Measurements from ENCODE around the gene TEX22.
A peak's percentile ranks its signal among the peaks of the same experiment; 100 is the strongest.

TEX22 gene

DNA sequence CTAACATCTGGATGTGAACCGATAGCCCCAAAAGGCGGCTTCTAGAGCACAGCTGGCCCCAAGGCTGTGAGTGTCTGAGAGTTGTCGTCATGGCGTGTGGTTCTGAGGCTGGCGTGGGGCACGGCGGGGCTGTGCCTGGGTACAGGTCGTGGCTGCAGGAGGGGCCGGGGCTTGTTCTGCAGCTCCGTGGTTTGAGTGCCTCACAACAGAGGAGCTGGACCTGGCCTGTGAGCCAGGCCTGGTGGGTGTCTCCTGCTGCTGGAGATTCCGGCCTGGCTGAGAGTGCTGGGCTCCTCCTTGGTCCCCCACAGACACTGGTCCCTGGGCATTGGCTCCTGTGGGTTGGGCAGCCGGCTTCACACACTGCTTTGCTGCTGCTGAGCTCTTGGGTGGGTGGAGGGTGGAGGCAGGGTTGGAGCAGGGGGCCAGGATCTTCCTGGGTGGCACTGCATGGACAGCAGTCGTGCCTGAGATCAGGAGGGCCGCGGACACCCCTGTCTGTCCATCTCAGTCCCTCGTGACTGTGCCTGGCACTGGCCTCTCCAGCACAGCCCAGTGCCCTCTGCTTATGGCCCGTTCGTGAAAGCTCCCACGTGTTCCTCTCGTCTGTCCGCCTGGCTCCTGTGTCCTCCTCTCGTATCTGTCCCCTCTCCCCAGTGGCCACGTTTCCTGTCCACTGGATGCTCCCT, 31.8 kb upstream of the TEX22 start:
- DNase-seq (ENCODE audit: extremely low read depth in 1 of 2, low read depth in 1 of 2) = no peak

DNA sequence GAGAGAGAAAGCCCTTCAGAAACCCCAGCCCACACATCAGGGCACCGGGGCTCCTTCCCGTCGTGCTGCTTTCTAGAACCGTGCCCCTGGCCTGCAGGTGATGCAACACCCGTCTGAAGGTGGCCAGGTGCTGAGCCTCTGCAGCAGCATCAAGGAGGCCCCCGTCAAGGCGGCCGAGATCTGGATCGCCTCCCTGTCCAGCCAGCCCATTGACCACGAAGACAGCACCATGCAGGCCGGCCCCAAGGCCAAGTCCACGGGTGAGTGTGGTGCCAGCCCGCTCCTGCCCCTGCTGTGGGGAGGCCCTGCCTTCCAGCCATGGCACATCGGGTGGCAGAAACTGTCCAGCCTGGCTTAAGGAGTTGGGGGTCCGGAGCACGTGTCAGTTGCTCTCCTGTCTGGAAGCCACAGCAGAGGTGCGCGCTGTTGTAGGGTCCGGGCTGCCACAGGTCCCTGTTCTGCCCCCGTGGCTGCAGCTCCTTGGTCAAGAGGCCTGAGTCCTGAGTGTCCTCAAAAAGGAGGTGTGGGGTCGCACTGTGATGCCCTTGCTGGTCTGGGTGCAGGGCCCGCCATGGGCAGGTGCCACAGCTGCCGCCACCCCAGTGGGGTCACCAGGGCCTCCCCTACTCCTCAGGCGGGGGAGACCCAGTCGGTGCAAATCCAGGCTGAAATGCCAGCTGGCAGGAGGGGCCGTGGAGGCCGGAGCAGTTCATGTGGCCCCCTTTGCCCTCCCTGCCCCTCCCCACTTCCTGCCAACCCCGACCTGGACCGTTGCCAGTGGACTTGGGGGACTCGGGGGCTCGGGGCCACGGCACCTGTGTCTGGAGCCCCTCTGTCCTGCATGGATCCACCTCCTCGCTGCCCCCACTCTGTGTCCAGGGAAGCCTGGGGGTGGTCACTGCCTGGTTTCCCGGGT, 31.0 kb upstream of the TEX22 start:
- DNase-seq (ENCODE audit: extremely low read depth in 1 of 2, low read depth in 1 of 2) = no peak

DNA sequence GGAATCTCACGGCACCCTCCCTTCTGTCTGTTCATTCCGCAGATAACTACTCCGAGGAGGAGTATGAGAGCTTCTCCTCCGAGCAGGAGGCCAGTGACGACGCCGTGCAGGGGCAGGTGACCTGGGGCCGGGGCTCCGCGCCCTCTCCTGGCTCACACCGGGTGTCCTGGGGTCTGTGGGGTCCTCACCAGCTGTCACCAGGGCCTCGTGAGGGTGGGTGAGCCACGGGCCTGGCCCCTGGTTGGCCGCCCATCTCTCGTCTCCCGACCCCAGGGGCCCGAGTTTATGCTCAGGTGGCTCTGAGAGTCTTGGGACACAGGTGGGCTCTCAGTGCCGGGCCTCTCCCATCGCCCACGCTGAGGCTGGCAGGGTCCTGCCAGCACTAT, 30.3 kb upstream of the TEX22 start:
- no peak for DNase-seq (ENCODE audit: extremely low read depth in 1 of 2, low read depth in 1 of 2)

- DNase-seq (ENCODE audit: extremely low read depth in 1 of 2, low read depth in 1 of 2) = no peak
Observed at GRCh38 chr14:105368426-105368825, 29.9 kb upstream of the TEX22 start.

- DNase-seq (ENCODE audit: extremely low read depth in 1 of 2, low read depth in 1 of 2) = no peak
Observed at GRCh38 chr14:105368910-105369652, 29.3 kb upstream of the TEX22 start.

GRCh38 chr14:105369653-105370040, 28.7 kb upstream of the TEX22 start:
- no peak for DNase-seq (ENCODE audit: extremely low read depth in 1 of 2, low read depth in 1 of 2)

GRCh38 chr14:105374389-105374788, 23.9 kb upstream of the TEX22 start:
- DNase-seq (ENCODE audit: extremely low read depth in 1 of 2, low read depth in 1 of 2) = no peak

GRCh38 chr14:105375635-105376057, 22.7 kb upstream of the TEX22 start:
- peak; percentile 32 to 72 for DNase-seq (ENCODE audit: extremely low read depth in 1 of 2, low read depth in 1 of 2)

DNA sequence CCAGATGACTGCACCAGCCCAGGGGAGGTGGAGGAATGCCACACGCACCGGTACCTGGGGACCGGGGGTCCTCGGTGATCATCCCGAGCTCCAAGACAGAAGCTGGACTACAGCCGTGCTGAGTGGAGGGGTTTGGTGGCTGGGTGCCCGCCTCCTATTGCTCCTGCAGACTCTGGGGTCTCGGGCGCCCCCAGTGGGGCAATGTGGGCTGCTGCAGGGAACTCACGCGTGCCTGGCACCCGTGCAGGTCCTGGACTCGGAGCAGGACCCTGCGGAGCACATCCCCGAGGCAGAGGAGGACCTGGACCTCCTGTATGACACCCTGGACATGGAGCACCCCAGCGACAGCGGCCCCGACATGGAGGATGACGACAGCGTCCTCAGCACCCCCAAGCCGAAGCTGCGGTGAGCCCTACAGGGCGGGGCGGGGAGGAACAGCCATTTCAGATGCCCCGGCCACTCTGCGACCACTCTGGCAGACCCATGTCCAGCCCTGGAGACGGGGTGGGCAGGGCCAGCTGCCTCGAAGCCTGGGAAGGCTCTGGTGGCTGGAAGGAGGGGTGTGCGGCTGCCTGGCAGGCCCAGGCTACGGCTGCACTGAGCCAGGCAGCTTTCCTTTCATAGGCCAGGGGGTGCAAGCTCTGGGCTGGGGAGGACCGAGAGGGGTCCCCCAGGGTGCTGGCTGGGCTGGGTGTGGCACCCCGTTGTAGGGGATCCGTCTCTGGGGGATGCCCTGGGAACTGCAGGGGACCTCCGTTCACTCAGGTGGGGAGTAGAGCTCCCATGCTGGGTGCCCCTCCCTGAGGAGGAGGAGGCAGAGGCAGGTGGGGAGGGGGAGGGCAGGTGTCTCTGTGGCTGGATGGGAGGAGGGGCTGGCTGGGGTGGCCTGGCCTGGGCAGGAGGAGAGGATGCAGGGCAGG, 21.6 kb upstream of the TEX22 start:
- no peak for DNase-seq (ENCODE audit: extremely low read depth in 1 of 2, low read depth in 1 of 2)

- DNase-seq (ENCODE audit: extremely low read depth in 1 of 2, low read depth in 1 of 2) = no peak
Observed at GRCh38 chr14:105377555-105378182, 20.7 kb upstream of the TEX22 start.

GRCh38 chr14:105378199-105378598, 20.1 kb upstream of the TEX22 start:
- DNase-seq (ENCODE audit: extremely low read depth in 1 of 2, low read depth in 1 of 2) = no peak

DNA sequence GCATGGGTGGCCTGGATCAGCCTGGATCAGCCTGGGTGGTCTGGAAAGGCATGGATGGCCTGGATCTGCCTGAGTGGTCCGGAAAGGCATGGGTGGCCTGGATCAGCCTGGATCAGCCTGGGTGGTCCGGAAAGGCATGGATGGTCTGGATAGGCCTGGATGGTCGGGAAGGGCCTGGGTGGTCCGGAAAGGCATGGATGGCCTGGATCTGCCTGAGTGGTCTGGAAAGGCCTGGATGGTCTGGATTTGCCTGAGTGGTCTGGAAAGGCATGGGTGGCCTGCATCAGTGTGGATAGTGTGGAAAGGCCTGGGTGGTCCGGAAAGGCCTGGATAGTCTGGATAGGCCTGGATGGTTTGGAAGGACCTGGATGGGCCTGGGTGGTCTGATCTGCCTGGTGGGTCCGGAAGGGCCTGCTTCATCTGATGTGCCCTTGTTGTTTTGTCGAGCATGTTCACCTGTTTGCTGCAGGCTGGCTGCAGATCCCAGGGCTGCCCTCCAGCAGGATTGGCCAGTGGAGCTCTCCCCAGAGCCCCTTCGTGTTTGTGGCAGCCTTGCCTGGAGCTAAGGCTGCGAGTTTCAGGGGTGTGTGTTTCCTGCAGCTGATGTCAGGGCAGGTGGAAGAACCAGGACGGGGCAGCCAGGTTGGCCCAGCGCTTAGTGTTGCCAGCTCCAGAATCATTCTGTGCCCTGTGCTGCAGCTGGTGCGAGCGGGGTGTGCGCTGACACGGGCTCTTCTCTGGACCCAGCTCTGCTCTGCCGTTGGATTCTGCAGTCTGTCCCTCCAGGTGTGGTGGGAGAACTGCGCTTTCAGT, 19.3 kb upstream of the TEX22 start:
- DNase-seq (ENCODE audit: extremely low read depth in 1 of 2, low read depth in 1 of 2) = no peak

DNA sequence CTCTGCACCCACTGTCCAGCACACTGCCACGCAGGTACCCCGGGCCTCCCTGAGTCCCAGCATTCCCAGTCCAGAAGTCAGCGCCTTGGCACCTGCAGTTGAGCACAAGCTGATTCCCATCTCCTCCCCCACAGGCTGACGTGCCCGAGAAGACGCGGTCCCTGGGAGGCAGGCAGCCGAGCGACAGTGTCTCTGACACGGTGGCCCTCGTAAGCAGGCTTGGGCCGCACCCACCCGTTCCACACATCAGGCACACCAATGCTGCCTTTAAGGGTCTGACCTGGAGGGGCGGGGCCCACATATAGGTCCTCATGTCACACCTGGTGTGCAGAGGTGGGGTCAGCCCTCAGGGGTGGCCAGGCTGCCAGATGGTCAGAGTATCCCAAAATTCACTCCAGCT, 18.4 kb upstream of the TEX22 start:
- no peak for DNase-seq (ENCODE audit: extremely low read depth in 1 of 2, low read depth in 1 of 2)

- DNase-seq (ENCODE audit: extremely low read depth in 1 of 2, low read depth in 1 of 2) = no peak
Observed at GRCh38 chr14:105380756-105381155, 17.6 kb upstream of the TEX22 start.

- DNase-seq (ENCODE audit: extremely low read depth in 1 of 2, low read depth in 1 of 2) = no peak
Observed at GRCh38 chr14:105381446-105382342, 16.6 kb upstream of the TEX22 start.

GRCh38 chr14:105382343-105383082, 15.8 kb upstream of the TEX22 start:
- DNase-seq (ENCODE audit: extremely low read depth in 1 of 2, low read depth in 1 of 2) = no peak

GRCh38 chr14:105383083-105383730, 15.1 kb upstream of the TEX22 start:
- DNase-seq (ENCODE audit: extremely low read depth in 1 of 2, low read depth in 1 of 2) = no peak

Measured in stimulated activated CD8-positive, alpha-beta memory T cell treated with anti-CD3 and anti-CD28 coated beads, Interleukin-7, amount 100 ng/mL, for 48 hours (primary cell).